Fibroblast of the conjunctiva (primary cell): ENCODE results near the gene IPO7.

Experiments used
- DNase-seq: peaks from one replicate; pipeline ENCODE4 v3.0.0-alpha.2; 2010; ENCODE audit warnings: low read depth

Gene IPO7

DNA sequence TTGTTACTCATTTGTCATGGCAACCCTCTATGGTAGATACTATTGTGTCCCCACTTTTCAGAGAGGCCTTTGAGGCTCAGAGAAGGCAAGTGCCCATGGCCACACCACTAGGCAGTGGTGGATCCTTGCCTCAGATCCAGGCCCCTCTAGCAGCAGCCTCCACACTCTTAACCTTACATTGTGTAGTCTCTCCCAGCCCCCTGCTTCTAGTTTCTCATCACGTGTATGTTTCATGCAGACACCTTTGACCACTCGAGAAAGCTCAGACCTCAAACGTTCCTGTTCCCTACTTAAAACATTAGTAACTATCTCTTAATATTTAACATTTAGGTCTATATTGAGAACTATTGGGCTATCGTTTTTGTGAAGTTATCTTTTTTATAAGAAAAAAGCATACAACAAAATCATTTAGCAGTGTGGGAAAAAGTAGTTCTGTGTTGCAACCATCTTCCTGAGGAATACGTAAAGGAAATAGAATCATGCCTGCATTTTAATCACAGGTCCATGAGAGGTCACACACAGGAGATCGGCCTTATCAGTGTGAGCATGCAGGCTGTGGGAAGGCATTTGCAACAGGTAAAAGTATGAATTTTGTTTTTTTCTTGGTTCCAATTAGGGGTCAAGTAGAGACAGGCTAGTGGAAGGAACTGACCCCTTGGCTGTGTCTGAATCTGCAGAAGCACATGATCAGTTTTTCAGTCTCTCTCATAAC is 111.5 kb downstream of the IPO7 start:
- no peak for DNase-seq
